GM12878 (cell line): ENCODE measurements around the gene ZNF546. TPM values are rescaled to one million over a fixed set of nuclear protein-coding genes. Genes with fewer than 3 reads are reported as not detected.

Experiments used
- BCL3 ChIP-seq: IDR thresholded peaks from 2 replicates; pipeline ENCODE4 v1.6.1; 2011; ENCODE audit warnings: borderline replicate concordance, low read depth, mild to moderate bottlenecking, moderate library complexity, low read length; ENCODE audit not compliant: insufficient read depth, poor library complexity, severe bottlenecking
- BRCA1 ChIP-seq: IDR thresholded peaks from 2 replicates; pipeline ENCODE4 v1.6.1; 2011; ENCODE audit warnings: low read depth, low read length, improper control_type of control experiment
- CTCF ChIP-seq, 3 experiments: IDR thresholded peaks in 2 of 3; conservative IDR thresholded peaks in 1 of 3; 2 replicates each; pipeline ENCODE4 v1.5.1; 2011; ENCODE audit warnings: low read depth in 3 of 3, low read length in 3 of 3, mild to moderate bottlenecking in 3 of 3, control low read depth in 2 of 3, moderate library complexity in 2 of 3, inconsistent platforms in 1 of 3, mixed read lengths in 1 of 3; ENCODE audit not compliant: control insufficient read depth in 2 of 3, insufficient read depth in 1 of 3; ENCODE audit errors: extremely low read depth in 1 of 3
- DPF2 ChIP-seq: fragments of 450-650 bp; IDR thresholded peaks from 2 replicates; pipeline ENCODE4 v1.6.1; 2017; ENCODE audit warnings: mild to moderate bottlenecking
- EGR1 ChIP-seq, 2 experiments: IDR thresholded peaks; 1 replicate in 1 of 2; 2 replicates in 1 of 2; pipeline ENCODE4 v1.6.1; 2011 to 2012; ENCODE audit warnings: low read depth in 2 of 2, low read length in 2 of 2, borderline replicate concordance in 1 of 2, mild to moderate bottlenecking in 1 of 2, moderate library complexity in 1 of 2
- EZH2 ChIP-seq: IDR thresholded peaks from 2 replicates; pipeline ENCODE4 v1.6.1; 2012; ENCODE audit warnings: low read depth, mild to moderate bottlenecking, control low read depth, inconsistent platforms, low read length, borderline replicate concordance; ENCODE audit not compliant: control insufficient read depth
- HDAC6 ChIP-seq: fragments of 200-600 bp; sonication (generic); IDR thresholded peaks from one replicate; pipeline ENCODE4 v1.8.0; 2017; ENCODE audit warnings: antibody characterized with exemption; ENCODE audit not compliant: unreplicated experiment
- LARP7 ChIP-seq: fragments of 450-650 bp; IDR thresholded peaks from 2 replicates; pipeline ENCODE4 v1.6.1; 2017; ENCODE audit warnings: mild to moderate bottlenecking
- PAX8 ChIP-seq: fragments of 450-650 bp; IDR thresholded peaks from 2 replicates; pipeline ENCODE4 v1.6.1; 2017; ENCODE audit warnings: mild to moderate bottlenecking, moderate library complexity
- POU2F2 ChIP-seq: IDR thresholded peaks from 3 replicates; pipeline ENCODE4 v1.6.1; 2011; ENCODE audit warnings: low read depth, mild to moderate bottlenecking, low read length, borderline replicate concordance
- RUNX3 ChIP-seq: IDR thresholded peaks from 2 replicates; pipeline ENCODE4 v1.6.1; 2012; ENCODE audit warnings: low read length, inconsistent platforms
- SIX5 ChIP-seq: IDR thresholded peaks from 2 replicates; pipeline ENCODE4 v1.6.1; 2011; ENCODE audit warnings: mild to moderate bottlenecking, low read depth, low read length, moderate library complexity; ENCODE audit not compliant: severe bottlenecking
- SRF ChIP-seq, 2 experiments: IDR thresholded peaks; 2 replicates each; pipeline ENCODE4 v1.6.1; 2011; ENCODE audit warnings: low read depth in 2 of 2, low read length in 2 of 2, mild to moderate bottlenecking in 1 of 2, moderate library complexity in 1 of 2
- TAF1 ChIP-seq: IDR thresholded peaks from 2 replicates; pipeline ENCODE4 v1.6.1; 2011; ENCODE audit warnings: mild to moderate bottlenecking, low read depth, low read length, borderline replicate concordance
- TCF7 ChIP-seq: IDR thresholded peaks from 2 replicates; pipeline ENCODE4 v1.6.1; 2014; ENCODE audit warnings: antibody characterized with exemption, borderline replicate concordance
- ZBTB40 ChIP-seq: fragments of 450-650 bp; IDR thresholded peaks from 2 replicates; pipeline ENCODE4 v1.6.1; 2016; ENCODE audit warnings: mild to moderate bottlenecking, moderate library complexity, borderline replicate concordance
- ZNF207 ChIP-seq: fragments of 450-650 bp; IDR thresholded peaks from 2 replicates; pipeline ENCODE4 v1.6.1; 2014; ENCODE audit warnings: antibody characterized with exemption, mild to moderate bottlenecking, borderline replicate concordance
- ZNF217 ChIP-seq: fragments of 450-650 bp; IDR thresholded peaks from 2 replicates; pipeline ENCODE4 v1.6.1; 2017; ENCODE audit warnings: antibody characterized with exemption, mild to moderate bottlenecking
- polyA plus RNA-seq, 11 experiments: library from polyadenylated mRNA; depleted of rRNA in 4 of 11; unstranded in 6 of 11; stranded (reverse) in 5 of 11; fragments of >200 nt; fragmentation: Nextera tagmentation in 4 of 11; fragmentation: Illumina TruSeq in 1 of 11; extraction: Ambion mirVana in 4 of 11; extraction: Trizol in 1 of 11; gene quantifications; 1 replicate in 1 of 11; 2 replicates in 10 of 11; pipeline versions ENCODE4 v1.2.1 to v1.2.3, GENCODE V29; 2011 to 2016; ENCODE audit warnings: inconsistent platforms in 2 of 11, missing spikeins in 2 of 11, low read depth in 1 of 11
- total RNA-seq, 4 experiments: library from RNA; depleted of rRNA in 3 of 4; stranded (reverse); fragments of >200 nt in 3 of 4; fragmentation: Illumina TruSeq in 1 of 4; extraction: Trizol in 1 of 4; gene quantifications; 2 replicates each; pipeline versions ENCODE4 v1.2.1 to v1.2.3, GENCODE V29; 2013 to 2021
- TF ChIP-seq, protein P1 (sequence below): fragments of 150-350 bp; IDR thresholded peaks from 2 replicates; pipeline ENCODE4 v1.6.1; 2014; ENCODE audit warnings: mild to moderate bottlenecking, low read depth, low read length
- TF ChIP-seq, protein P2 (sequence below): IDR thresholded peaks from 2 replicates; pipeline ENCODE4 v1.6.1; 2012; ENCODE audit warnings: low read depth, low read length, improper control_type of control experiment

The ZNF546 gene
- total and polyA plus RNA-seq, 10 of the 15 experiments (the other 5 are each of a cell fraction or from before 2014, with no cell fraction given) = 0.88 to 4.1 (median 2.4) TPM

- no peak for TF ChIP-seq ZNF217
- no peak for TF ChIP-seq TCF7
- TF ChIP-seq CTCF (IDR thresholded peaks at IDR 0.05 in 2 of 3, conservative IDR thresholded peaks at IDR 0.05 in 1 of 3; ENCODE audit: control insufficient read depth in 2 of 3, extremely low read depth in 1 of 3, insufficient read depth in 1 of 3, low read depth in 3 of 3, low read length in 3 of 3) = peak; percentile 86 to 96 (median 87); a peak in 5 of 6 replicates
- TF ChIP-seq PAX8 = no peak
- TF ChIP-seq, protein P1, sequence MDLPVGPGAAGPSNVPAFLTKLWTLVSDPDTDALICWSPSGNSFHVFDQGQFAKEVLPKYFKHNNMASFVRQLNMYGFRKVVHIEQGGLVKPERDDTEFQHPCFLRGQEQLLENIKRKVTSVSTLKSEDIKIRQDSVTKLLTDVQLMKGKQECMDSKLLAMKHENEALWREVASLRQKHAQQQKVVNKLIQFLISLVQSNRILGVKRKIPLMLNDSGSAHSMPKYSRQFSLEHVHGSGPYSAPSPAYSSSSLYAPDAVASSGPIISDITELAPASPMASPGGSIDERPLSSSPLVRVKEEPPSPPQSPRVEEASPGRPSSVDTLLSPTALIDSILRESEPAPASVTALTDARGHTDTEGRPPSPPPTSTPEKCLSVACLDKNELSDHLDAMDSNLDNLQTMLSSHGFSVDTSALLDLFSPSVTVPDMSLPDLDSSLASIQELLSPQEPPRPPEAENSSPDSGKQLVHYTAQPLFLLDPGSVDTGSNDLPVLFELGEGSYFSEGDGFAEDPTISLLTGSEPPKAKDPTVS = peak; percentile 62; the same call in 1 of the 2 replicates
- peak in 1 of 2 experiments; percentile 44; a peak in 1 of 3 replicates for TF ChIP-seq EGR1 (IDR thresholded peaks at IDR 0.05; ENCODE audit: borderline replicate concordance in 1 of 2, low read depth in 2 of 2, low read length in 2 of 2)
- TF ChIP-seq RUNX3 = peak; percentile 82
- peak; percentile 77; the same call in 1 of the 3 replicates for TF ChIP-seq POU2F2
- TF ChIP-seq TAF1 = peak; percentile 56; the same call in 1 of the 2 replicates
- TF ChIP-seq BRCA1 = no peak
- TF ChIP-seq SRF (IDR thresholded peaks at IDR 0.05; ENCODE audit: low read depth in 2 of 2, low read length in 2 of 2) = 0 out of 4 replicates have a peak, but pooled peaks of 1 of the 2 experiments have one; percentile 27
- peak; percentile 83; the same call in 1 of the 2 replicates for TF ChIP-seq ZNF207
- TF ChIP-seq LARP7 = peak; percentile 51
- TF ChIP-seq BCL3 = no peak
- no peak for TF ChIP-seq EZH2
- TF ChIP-seq DPF2 = no peak
- peak; percentile 96 for TF ChIP-seq ZBTB40
- TF ChIP-seq, protein P2, sequence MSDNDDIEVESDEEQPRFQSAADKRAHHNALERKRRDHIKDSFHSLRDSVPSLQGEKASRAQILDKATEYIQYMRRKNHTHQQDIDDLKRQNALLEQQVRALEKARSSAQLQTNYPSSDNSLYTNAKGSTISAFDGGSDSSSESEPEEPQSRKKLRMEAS = peak; percentile 89
- no peak for TF ChIP-seq HDAC6
- TF ChIP-seq SIX5 = peak; percentile 96
Measured at GRCh38 chr19:39970675-39971379, 26.0 kb upstream of the ZNF546 start, which contains the start of gene PSMC4 (continued).
